WI38 (cell line): ENCODE results near the gene PIK3R1.

Source experiments
- H3K4me3 ChIP-seq: 2 replicates; pipeline ENCODE4 v1.5.1; 2011; ENCODE audit warnings: low read depth, mild to moderate bottlenecking, control low read depth, low read length
- CTCF ChIP-seq: IDR thresholded peaks from 2 replicates; pipeline ENCODE4 v1.5.1; 2012; ENCODE audit warnings: low read depth, mild to moderate bottlenecking, control low read depth, low read length

Gene PIK3R1

GRCh38 chr5:68271124-68271523 is 55.6 kb downstream of the PIK3R1 start:
- no peak overlapping the region for H3K4me3 ChIP-seq
- no peak for TF ChIP-seq CTCF

- TF ChIP-seq CTCF: no peak
These were observed 56.7 kb downstream of the PIK3R1 start for GRCh38 chr5:68272289-68272688.

GRCh38 chr5:68273717-68274409 is 58.3 kb downstream of the PIK3R1 start:
- no peak overlapping the region for H3K4me3 ChIP-seq

More at GRCh38 chr5:68272289-68272688, 56.7 kb downstream of the PIK3R1 start:
- no peak overlapping the region for H3K4me3 ChIP-seq

GRCh38 chr5:68274847-68275651 is 59.5 kb downstream of the PIK3R1 start:
- no peak for TF ChIP-seq CTCF

More at GRCh38 chr5:68273717-68274409, 58.3 kb downstream of the PIK3R1 start:
- no peak for TF ChIP-seq CTCF

GRCh38 chr5:68276740-68277139 is 61.2 kb downstream of the PIK3R1 start:
- no peak for TF ChIP-seq CTCF
- H3K4me3 ChIP-seq: no peak overlapping the region

More at GRCh38 chr5:68274847-68275651, 59.5 kb downstream of the PIK3R1 start:
- no peak overlapping the region for H3K4me3 ChIP-seq

- TF ChIP-seq CTCF: no peak
These were observed 61.9 kb downstream of the PIK3R1 start for GRCh38 chr5:68277431-68277830.

GRCh38 chr5:68279984-68280383 is 64.4 kb downstream of the PIK3R1 start:
- TF ChIP-seq CTCF: no peak

More at GRCh38 chr5:68277431-68277830, 61.9 kb downstream of the PIK3R1 start:
- H3K4me3 ChIP-seq: no peak overlapping the region

More at GRCh38 chr5:68279984-68280383, 64.4 kb downstream of the PIK3R1 start:
- H3K4me3 ChIP-seq: no peak overlapping the region
